PC-9 (cell line): ENCODE measurements around the gene BMERB1.

Experiments used
- EZH2 ChIP-seq: fragments of 200-600 bp; sonication (generic); IDR thresholded peaks from 2 replicates; pipeline ENCODE4 v1.8.0; 2017; ENCODE audit warnings: antibody characterized with exemption, low read depth
- TF ChIP-seq, protein P1 (sequence below): fragments of 200-600 bp; sonication (generic); conservative IDR thresholded peaks from 2 replicates; pipeline ENCODE4 v1.6.1; 2017; ENCODE audit warnings: mixed run types, antibody characterized with exemption, mild to moderate bottlenecking, moderate library complexity

DNA sequence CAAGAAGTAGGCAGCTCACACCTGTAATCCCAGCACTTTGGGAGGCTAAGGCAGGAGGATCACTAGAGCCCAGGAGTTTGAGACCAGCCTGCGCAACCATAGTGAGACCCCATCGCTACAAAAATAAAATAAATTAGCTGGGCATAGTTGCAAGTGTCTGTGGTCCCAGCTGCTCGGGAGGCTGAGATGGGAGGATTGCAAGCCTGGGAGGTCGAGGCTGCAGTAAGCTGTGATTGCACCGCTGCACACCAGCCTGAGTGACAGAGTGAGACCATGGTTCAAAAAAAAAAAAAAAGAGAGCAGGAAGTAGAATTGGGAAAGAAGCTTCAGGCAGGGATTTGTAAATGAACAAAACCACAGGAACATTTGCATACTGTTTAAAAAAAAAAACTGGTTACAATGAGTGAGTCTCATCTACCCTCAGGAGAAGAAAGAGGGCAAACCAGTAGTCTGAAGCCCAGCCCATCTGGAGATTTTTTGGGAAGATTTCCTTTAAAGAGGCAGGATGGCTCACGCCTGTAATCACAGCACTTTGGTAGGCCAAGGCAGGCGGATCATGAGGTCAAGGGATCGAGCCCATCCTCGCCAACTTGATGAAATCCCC is 30.9 kb upstream of the BMERB1 start:
- TF ChIP-seq, protein P1, sequence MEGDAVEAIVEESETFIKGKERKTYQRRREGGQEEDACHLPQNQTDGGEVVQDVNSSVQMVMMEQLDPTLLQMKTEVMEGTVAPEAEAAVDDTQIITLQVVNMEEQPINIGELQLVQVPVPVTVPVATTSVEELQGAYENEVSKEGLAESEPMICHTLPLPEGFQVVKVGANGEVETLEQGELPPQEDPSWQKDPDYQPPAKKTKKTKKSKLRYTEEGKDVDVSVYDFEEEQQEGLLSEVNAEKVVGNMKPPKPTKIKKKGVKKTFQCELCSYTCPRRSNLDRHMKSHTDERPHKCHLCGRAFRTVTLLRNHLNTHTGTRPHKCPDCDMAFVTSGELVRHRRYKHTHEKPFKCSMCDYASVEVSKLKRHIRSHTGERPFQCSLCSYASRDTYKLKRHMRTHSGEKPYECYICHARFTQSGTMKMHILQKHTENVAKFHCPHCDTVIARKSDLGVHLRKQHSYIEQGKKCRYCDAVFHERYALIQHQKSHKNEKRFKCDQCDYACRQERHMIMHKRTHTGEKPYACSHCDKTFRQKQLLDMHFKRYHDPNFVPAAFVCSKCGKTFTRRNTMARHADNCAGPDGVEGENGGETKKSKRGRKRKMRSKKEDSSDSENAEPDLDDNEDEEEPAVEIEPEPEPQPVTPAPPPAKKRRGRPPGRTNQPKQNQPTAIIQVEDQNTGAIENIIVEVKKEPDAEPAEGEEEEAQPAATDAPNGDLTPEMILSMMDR, result no peak
- no peak for TF ChIP-seq EZH2
